ENCODE data around the gene STT3A. TPM values are rescaled to one million over a fixed set of nuclear protein-coding genes. Genes with fewer than 3 reads are reported as not detected.

STT3A gene
- polyA plus RNA-seq, 1 donor from 2014 or later, result 54.3 TPM

GRCh38 chr11:125600663-125601062 lies 8.0 kb downstream of the STT3A start:
- Histone ChIP-seq H3K9me3 (ENCODE audit: low read length) (no peaks in the 10 kb centered on the region), H3K4me2 (ENCODE audit: low read length) (no peak overlapping the region), H2AFZ (ENCODE audit: low read depth, low read length) (no peak overlapping the region), H3K36me3 (ENCODE audit: insufficient read depth, low read length) (peaks cover 21% of the 10 kb centered on the region), H3K79me2 (replicated peaks; ENCODE audit: insufficient read depth, low read length) (peaks cover 11% of the 10 kb centered on the region), H4K20me1 (ENCODE audit: insufficient read depth) (no peaks in the 10 kb centered on the region), H3K4me3 (ENCODE audit: low read length) (no peak overlapping the region), H3K27me3 (ENCODE audit: insufficient read depth, low read depth, low read length) (no peaks in the 10 kb centered on the region), H3K9me2 (ENCODE audit: insufficient read depth, low read length) (no peaks in the 10 kb centered on the region), H3K27ac (ENCODE audit: low read length) (no peak overlapping the region), H3F3A (ENCODE audit: insufficient read depth, low read length, poor library complexity, severe bottlenecking) (no peaks in the 10 kb centered on the region), H3K9ac (ENCODE audit: low read length) (no peak overlapping the region)
- no peak for TF ChIP-seq MXI1 (conservative IDR thresholded peaks at IDR 0.05; ENCODE audit: poor library complexity, severe bottlenecking)
- TF ChIP-seq RAD21 (conservative IDR thresholded peaks at IDR 0.05), result no peak
- TF ChIP-seq TAF1 (IDR thresholded peaks at IDR 0.05; ENCODE audit: low read depth), result no peak
- TF ChIP-seq EP300 (conservative IDR thresholded peaks at IDR 0.05; ENCODE audit: poor library complexity, severe bottlenecking), result no peak
- TF ChIP-seq REST (IDR thresholded peaks at IDR 0.05; ENCODE audit: borderline replicate concordance), result no peak
- TF ChIP-seq CTCF (IDR thresholded peaks at IDR 0.05; ENCODE audit: poor library complexity, severe bottlenecking), result no peak
- no peak for TF ChIP-seq SMC3 (conservative IDR thresholded peaks at IDR 0.05; ENCODE audit: poor library complexity)
- no peak for TF ChIP-seq EZH2 (IDR thresholded peaks at IDR 0.05; ENCODE audit: borderline replicate concordance, insufficient read depth, low read length, poor library complexity, severe bottlenecking)
- TF ChIP-seq POLR2AphosphoS5 (IDR thresholded peaks at IDR 0.05), result no peak

DNA sequence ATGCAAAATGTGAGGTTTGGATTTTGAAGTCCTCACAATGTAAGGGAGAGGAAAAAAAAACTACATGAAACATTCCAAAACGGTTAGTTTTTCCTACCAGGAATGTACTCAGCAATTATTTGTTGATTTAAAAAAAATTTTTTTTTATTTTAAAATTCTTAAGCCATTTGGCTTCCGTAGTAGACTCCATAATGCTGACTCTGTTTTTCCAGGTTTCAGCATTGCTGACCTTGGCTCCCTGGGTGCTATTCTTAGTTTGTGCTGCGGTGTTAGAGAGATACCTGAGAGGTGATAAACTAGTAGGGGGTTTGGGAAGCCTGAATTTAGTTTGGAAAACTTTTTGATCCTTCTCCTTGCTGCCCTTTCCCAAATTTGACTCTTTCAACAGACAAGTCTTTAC lies 10.6 kb downstream of the STT3A start:
- H4K20me1 ChIP-seq (ENCODE audit: insufficient read depth), result no peaks in the 10 kb centered on the region
- no peak overlapping the region for H3K4me3 ChIP-seq (ENCODE audit: low read length)
- no peak overlapping the region for H3K4me2 ChIP-seq (ENCODE audit: low read length)
- no peak overlapping the region for H2AFZ ChIP-seq (ENCODE audit: low read depth, low read length)
- H3K9me2 ChIP-seq (ENCODE audit: insufficient read depth, low read length), result no peaks in the 10 kb centered on the region
- H3K9ac ChIP-seq (ENCODE audit: low read length), result no peak overlapping the region
- no peaks in the 10 kb centered on the region for H3K79me2 ChIP-seq (replicated peaks; ENCODE audit: insufficient read depth, low read length)
- H3K27ac ChIP-seq (ENCODE audit: low read length), result no peak overlapping the region
- peaks cover 21% of the 10 kb centered on the region for H3K36me3 ChIP-seq (ENCODE audit: insufficient read depth, low read length)
- TF ChIP-seq POLR2AphosphoS5 (IDR thresholded peaks at IDR 0.05) (no peak), EZH2 (IDR thresholded peaks at IDR 0.05; ENCODE audit: borderline replicate concordance, insufficient read depth, low read length, poor library complexity, severe bottlenecking) (no peak), SMC3 (conservative IDR thresholded peaks at IDR 0.05; ENCODE audit: poor library complexity) (no peak), REST (IDR thresholded peaks at IDR 0.05; ENCODE audit: borderline replicate concordance) (no peak), TAF1 (IDR thresholded peaks at IDR 0.05; ENCODE audit: low read depth) (no peak), MXI1 (conservative IDR thresholded peaks at IDR 0.05; ENCODE audit: poor library complexity, severe bottlenecking) (no peak)
- H3K27me3 ChIP-seq (ENCODE audit: insufficient read depth, low read depth, low read length), result no peaks in the 10 kb centered on the region
- H3K9me3 ChIP-seq (ENCODE audit: low read length), result no peaks in the 10 kb centered on the region
- no peaks in the 10 kb centered on the region for H3F3A ChIP-seq (ENCODE audit: insufficient read depth, low read length, poor library complexity, severe bottlenecking)
